K562 (cell line): ENCODE measurements around the gene CNTN5. TPM values are rescaled to one million over a fixed set of nuclear protein-coding genes. Genes with fewer than 3 reads are reported as not detected.

ENCODE experiments used
- ETV5 ChIP-seq: sonication (generic); formaldehyde crosslinking; IDR thresholded peaks from 2 replicates; pipeline ENCODE4 v1.4.0; 2020; ENCODE audit warnings: low read depth, mild to moderate bottlenecking, missing genetic modification reagents
- FIP1L1 ChIP-seq: fragments of 200-400 bp; formaldehyde crosslinking; IDR thresholded peaks from 2 replicates; pipeline ENCODE4 v1.6.1; 2018; ENCODE audit warnings: mild to moderate bottlenecking, low read depth, low read length; ENCODE audit not compliant: poor library complexity, severe bottlenecking
- KDM2B ChIP-seq: fragments of 250-450 bp; sonication (Bioruptor Pico); IDR thresholded peaks from 2 replicates; pipeline ENCODE4 v1.8.0; 2021; ENCODE audit warnings: mild to moderate bottlenecking, moderate library complexity
- MAFG ChIP-seq: fragments of 450-650 bp; conservative IDR thresholded peaks from 2 replicates; pipeline ENCODE4 v1.6.1; 2016; ENCODE audit warnings: missing genetic modification characterization, missing compliant biosample characterization
- PRMT5 ChIP-seq: sonication (generic); formaldehyde crosslinking; IDR thresholded peaks from 2 replicates; pipeline ENCODE4 v1.5.0; 2020; ENCODE audit warnings: missing genetic modification reagents
- RHOXF2B ChIP-seq: fragments of 250-450 bp; sonication (Bioruptor Pico); conservative IDR thresholded peaks from 2 replicates; pipeline ENCODE4 v1.5.1; 2021
- SMAD4 ChIP-seq: fragments of 250-450 bp; sonication (Bioruptor Pico); conservative IDR thresholded peaks from 2 replicates; pipeline ENCODE4 v1.8.0; 2021; ENCODE audit warnings: inconsistent platforms, mild to moderate bottlenecking, moderate library complexity
- SMARCC2 ChIP-seq: fragments of 450-650 bp; IDR thresholded peaks from 2 replicates; pipeline ENCODE4 v1.6.1; 2017; ENCODE audit warnings: antibody characterized with exemption, moderate library complexity, mild to moderate bottlenecking, low read depth
- TRIM28 ChIP-seq: fragments of 450-650 bp; IDR thresholded peaks from 2 replicates; pipeline ENCODE4 v1.6.1; 2017
- YBX1 ChIP-seq: fragments of 450-650 bp; IDR thresholded peaks from 2 replicates; pipeline ENCODE4 v1.7.1; 2016; ENCODE audit warnings: mild to moderate bottlenecking
- ZNF184 ChIP-seq: sonication (generic); formaldehyde crosslinking; IDR thresholded peaks from 2 replicates; pipeline ENCODE4 v1.5.0; 2020; ENCODE audit warnings: missing genetic modification reagents
- polyA plus RNA-seq, 8 experiments: library from polyadenylated mRNA; depleted of rRNA in 4 of 8; stranded (reverse) in 5 of 8; unstranded in 3 of 8; fragments of >200 nt; fragmentation: Nextera tagmentation in 2 of 8; fragmentation: Illumina TruSeq in 1 of 8; extraction: Ambion mirVana in 2 of 8; extraction: Trizol in 1 of 8; gene quantifications; 2 replicates each; pipeline versions ENCODE4 v1.2.1 to v1.2.3, GENCODE V29; 2011 to 2014; ENCODE audit warnings: inconsistent platforms in 1 of 8, missing spikeins in 1 of 8
- total RNA-seq, 7 experiments: library from RNA; depleted of rRNA in 6 of 7; stranded (reverse); fragments of >200 nt in 6 of 7; fragmentation: Illumina TruSeq in 2 of 7; extraction: Trizol in 2 of 7; gene quantifications; 2 replicates each; pipeline versions ENCODE4 v1.2.1 to v1.2.3, GENCODE V29; 2011 to 2021; ENCODE audit warnings: low replicate concordance in 1 of 7
- TF ChIP-seq, protein P1 (sequence below): fragments of 450-650 bp; IDR thresholded peaks from 2 replicates; pipeline ENCODE4 v1.7.1; 2018; ENCODE audit warnings: mild to moderate bottlenecking, low read depth; ENCODE audit not compliant: partially characterized antibody
- TF ChIP-seq, protein P2 (sequence below): IDR thresholded peaks from 3 replicates; pipeline ENCODE4 v1.6.1; 2011; ENCODE audit warnings: borderline replicate concordance, mild to moderate bottlenecking; ENCODE audit not compliant: insufficient read length, insufficient read depth

CNTN5 gene
- total and polyA plus RNA-seq, 9 of the 15 experiments (the other 6 are each of a cell fraction or from before 2014, with no cell fraction given): 0.03 TPM; not detected in 8

DNA sequence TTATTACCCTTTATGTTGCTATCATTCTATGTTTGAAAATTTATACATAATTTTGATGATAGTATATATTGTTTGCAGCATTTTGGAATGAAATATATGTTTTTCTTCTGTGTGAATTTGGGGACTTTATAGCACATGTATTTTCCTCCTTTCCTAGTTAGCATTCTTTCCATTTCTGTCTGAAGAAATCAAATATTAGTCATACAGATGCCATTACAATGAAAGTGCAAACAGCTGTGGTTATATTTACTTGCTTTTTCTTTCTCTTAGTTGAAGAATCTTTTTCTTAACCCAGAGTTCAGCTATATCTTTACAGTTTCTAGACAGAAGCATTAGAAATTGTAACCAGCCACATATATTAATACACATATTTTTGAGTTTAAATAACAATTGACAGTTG lies 913.3 kb downstream of the CNTN5 start (continued):
- no peak for TF ChIP-seq YBX1
- TF ChIP-seq MAFG: no peak
- TF ChIP-seq ETV5 (CRISPR knock-in tag): no peak
- TF ChIP-seq RHOXF2B (CRISPR knock-in tag): no peak
- TF ChIP-seq SMARCC2: no peak
- TF ChIP-seq, protein P1, sequence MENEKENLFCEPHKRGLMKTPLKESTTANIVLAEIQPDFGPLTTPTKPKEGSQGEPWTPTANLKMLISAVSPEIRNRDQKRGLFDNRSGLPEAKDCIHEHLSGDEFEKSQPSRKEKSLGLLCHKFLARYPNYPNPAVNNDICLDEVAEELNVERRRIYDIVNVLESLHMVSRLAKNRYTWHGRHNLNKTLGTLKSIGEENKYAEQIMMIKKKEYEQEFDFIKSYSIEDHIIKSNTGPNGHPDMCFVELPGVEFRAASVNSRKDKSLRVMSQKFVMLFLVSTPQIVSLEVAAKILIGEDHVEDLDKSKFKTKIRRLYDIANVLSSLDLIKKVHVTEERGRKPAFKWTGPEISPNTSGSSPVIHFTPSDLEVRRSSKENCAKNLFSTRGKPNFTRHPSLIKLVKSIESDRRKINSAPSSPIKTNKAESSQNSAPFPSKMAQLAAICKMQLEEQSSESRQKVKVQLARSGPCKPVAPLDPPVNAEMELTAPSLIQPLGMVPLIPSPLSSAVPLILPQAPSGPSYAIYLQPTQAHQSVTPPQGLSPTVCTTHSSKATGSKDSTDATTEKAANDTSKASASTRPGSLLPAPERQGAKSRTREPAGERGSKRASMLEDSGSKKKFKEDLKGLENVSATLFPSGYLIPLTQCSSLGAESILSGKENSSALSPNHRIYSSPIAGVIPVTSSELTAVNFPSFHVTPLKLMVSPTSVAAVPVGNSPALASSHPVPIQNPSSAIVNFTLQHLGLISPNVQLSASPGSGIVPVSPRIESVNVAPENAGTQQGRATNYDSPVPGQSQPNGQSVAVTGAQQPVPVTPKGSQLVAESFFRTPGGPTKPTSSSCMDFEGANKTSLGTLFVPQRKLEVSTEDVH: no peak
- TF ChIP-seq ZNF184 (CRISPR knock-in tag): no peak
- no peak for TF ChIP-seq TRIM28
- no peak for TF ChIP-seq FIP1L1
- no peak for TF ChIP-seq SMAD4 (CRISPR knock-in tag)
- TF ChIP-seq, protein P2, sequence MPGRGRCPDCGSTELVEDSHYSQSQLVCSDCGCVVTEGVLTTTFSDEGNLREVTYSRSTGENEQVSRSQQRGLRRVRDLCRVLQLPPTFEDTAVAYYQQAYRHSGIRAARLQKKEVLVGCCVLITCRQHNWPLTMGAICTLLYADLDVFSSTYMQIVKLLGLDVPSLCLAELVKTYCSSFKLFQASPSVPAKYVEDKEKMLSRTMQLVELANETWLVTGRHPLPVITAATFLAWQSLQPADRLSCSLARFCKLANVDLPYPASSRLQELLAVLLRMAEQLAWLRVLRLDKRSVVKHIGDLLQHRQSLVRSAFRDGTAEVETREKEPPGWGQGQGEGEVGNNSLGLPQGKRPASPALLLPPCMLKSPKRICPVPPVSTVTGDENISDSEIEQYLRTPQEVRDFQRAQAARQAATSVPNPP: no peak
- no peak for TF ChIP-seq KDM2B (CRISPR knock-in tag)
- TF ChIP-seq PRMT5 (CRISPR knock-in tag): no peak
